ENCODE data around the gene FAM168B.

Gene FAM168B

DNA sequence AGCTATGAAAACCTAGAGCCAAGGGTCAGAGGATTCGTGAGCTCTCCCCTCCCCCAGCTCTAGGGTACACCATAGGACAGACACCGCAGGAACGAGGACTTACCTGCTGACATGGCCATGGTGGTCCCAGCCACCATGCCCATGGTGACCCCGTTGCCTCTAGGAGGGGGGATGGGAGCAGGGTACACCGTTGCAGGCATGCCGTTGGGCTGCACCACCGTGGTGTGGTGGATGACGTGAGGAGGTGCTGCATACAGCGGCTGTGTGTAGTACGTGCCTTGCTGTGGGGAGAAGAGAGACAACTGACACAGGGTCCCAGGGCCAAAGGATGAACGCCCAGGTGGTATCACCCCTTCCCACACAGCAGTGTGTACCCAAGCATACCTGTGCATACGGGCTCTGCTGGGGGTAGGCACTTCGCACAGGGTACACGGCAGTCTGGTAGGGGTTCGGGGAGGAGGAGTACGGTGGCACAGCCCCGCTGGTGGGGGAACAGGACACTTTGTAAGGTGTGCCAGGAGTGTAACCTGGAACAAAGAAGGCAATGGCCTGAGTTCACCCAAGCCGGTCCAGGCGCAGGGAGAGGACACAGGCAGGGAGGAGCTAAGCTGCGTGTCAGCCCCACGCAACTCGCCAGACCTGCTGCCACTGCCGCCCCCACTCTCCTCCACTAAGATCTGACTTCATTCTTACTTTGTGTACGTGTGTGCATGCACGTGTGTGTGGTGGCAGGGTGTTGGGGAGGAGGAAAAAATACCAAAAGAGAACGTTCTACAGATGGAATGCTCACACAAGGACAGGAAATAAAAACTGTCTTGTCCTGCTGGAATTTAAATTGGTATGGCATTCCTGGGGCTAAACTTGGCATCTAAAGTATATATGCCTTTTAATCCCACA, 37.8 kb downstream of the FAM168B start:
- no peak overlapping the region for H3K4me3 ChIP-seq (ENCODE audit: low read depth, low read length)
- TF ChIP-seq, protein P1, sequence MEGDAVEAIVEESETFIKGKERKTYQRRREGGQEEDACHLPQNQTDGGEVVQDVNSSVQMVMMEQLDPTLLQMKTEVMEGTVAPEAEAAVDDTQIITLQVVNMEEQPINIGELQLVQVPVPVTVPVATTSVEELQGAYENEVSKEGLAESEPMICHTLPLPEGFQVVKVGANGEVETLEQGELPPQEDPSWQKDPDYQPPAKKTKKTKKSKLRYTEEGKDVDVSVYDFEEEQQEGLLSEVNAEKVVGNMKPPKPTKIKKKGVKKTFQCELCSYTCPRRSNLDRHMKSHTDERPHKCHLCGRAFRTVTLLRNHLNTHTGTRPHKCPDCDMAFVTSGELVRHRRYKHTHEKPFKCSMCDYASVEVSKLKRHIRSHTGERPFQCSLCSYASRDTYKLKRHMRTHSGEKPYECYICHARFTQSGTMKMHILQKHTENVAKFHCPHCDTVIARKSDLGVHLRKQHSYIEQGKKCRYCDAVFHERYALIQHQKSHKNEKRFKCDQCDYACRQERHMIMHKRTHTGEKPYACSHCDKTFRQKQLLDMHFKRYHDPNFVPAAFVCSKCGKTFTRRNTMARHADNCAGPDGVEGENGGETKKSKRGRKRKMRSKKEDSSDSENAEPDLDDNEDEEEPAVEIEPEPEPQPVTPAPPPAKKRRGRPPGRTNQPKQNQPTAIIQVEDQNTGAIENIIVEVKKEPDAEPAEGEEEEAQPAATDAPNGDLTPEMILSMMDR (IDR thresholded peaks at IDR 0.05; ENCODE audit: low read depth, low read length, missing control alignments), result no peak
- no peak for DNase-seq (ENCODE audit: low read depth)

DNA sequence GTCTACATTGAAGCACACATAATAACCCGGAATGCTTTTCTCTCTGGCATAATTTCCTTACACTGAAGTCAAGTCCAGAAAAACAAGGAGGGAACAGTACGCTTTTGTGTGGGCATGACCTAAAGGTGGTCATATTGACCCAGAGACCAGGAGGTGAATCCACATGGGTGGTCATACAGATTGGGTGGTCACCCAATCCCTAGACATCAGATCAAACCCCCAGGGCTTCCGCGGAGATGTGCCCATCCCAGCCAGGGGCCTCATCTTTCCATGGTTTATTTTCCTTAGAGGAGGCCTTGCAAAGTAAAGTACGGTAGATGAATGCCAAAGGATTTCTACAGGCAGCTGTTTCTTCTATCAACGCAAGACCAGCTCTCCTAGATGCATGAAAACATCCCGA, 38.8 kb downstream of the FAM168B start:
- H3K4me3 ChIP-seq (ENCODE audit: low read depth, low read length), result no peak overlapping the region
- no peak for DNase-seq (ENCODE audit: low read depth)
- TF ChIP-seq, protein P1 (IDR thresholded peaks at IDR 0.05; ENCODE audit: low read depth, low read length, missing control alignments), result no peak

DNA sequence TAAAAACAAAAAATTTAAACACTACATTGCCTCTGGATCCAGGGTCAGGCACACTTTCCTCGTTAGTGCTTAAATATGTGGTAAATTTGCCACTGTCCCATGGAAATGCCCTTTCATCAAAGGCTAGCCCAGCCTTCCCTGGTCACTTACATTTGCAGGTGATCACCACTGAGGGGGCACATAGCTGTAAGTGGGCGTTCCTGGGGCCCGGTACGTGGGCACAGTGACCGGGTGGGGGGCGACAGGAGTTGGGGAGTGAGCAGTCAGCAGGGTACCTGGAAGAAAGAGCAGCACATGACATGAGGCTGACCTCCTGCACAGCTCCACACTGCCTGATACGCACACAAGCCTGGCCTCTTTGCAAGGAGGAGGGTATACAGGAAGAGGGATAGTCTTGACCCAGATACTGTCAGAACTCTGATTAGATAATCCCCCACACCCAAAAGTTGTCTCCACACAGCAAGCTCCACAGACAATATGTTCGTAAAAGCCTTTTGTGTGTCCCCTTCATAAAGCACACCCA, 40.5 kb downstream of the FAM168B start:
- H3K4me3 ChIP-seq (ENCODE audit: low read depth, low read length), result no peak overlapping the region
- TF ChIP-seq, protein P1 (IDR thresholded peaks at IDR 0.05; ENCODE audit: low read depth, low read length, missing control alignments), result no peak
- no peak for DNase-seq (ENCODE audit: low read depth)

DNA sequence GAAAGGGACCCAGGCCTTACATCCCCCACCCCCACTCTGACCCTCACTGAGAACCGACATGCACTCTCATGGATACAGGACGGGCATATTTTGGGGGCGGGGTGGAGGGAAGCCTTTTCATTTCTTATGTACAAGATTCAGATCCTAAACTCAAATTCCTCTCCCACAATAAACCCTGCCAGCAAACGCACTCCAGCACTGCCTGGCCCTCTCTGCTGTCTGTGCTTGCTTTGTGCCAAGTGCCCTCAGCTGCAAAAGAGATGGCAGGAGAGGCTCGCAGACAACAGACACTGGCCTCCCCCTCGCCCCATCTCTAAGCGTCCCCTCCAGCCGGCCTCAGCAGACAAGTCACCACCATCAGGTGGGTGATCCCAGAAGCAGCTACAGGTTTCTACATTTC, 42.4 kb downstream of the FAM168B start:
- H3K4me3 ChIP-seq (ENCODE audit: low read depth, low read length), result no peak overlapping the region
- no peak for DNase-seq (ENCODE audit: low read depth)
- TF ChIP-seq, protein P1 (IDR thresholded peaks at IDR 0.05; ENCODE audit: low read depth, low read length, missing control alignments), result no peak

DNA sequence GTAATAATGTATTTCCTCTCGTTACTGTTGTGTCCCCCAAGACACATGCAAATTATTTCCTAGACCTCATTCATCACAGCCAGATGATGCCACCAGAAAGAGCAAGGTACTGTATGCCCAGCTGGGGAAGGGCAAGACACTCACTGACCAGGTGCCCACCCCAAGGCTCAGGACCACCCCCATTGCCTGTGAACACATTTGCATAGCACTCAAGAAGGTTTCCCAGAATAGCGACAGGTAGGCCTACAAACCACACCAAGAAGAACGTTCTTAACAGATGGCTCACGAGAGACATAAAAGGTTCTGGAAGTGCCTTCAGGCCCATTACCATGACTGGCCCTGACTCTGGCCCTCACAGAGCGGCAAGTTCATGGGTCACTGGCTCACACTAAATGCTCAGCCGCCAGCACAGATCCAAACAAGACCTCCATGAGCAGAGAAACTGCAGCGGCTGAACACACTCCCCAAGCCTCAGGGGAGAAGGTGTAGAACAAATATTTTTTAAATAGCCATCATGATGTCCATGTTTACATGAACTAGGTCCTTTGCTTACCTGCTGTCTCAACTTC, 44.0 kb downstream of the FAM168B start:
- no peak overlapping the region for H3K4me3 ChIP-seq (ENCODE audit: low read depth, low read length)
- TF ChIP-seq, protein P1 (IDR thresholded peaks at IDR 0.05; ENCODE audit: low read depth, low read length, missing control alignments), result no peak
- DNase-seq (ENCODE audit: low read depth), result no peak

DNA sequence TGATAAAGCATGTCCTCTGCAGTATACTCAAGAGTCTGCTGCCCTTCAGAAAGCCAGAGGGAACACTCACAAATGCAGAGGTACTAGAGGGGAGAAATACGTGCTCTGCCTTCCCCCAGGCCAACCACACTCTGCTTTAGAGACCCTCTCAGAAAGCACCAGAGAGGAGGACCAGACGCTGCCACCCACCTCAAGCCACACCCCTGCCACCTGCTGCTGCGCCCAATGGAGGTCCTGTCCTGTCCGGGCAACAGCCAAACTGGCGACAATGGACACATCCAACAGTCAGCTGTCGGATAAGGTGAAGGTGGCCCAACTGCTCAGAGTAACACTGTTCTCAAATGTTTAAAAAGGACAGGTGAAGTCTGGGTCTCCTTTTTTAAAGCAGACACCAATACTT, 44.6 kb downstream of the FAM168B start:
- no peak overlapping the region for H3K4me3 ChIP-seq (ENCODE audit: low read depth, low read length)
- TF ChIP-seq, protein P1 (IDR thresholded peaks at IDR 0.05; ENCODE audit: low read depth, low read length, missing control alignments), result no peak
- no peak for DNase-seq (ENCODE audit: low read depth)
